Heart left ventricle (tissue), 13 donors: ENCODE measurements around the gene MORF4L2.

Experiments used
- POLR2A ChIP-seq, 2 donors: fragments of 450-650 bp; IDR thresholded peaks; one replicate each; pipeline ENCODE4 v1.6.1; 2017; ENCODE audit warnings: antibody characterized with exemption in 2 of 2, mild to moderate bottlenecking in 2 of 2, moderate library complexity in 2 of 2
- TF ChIP-seq, protein P1 (sequence below), 12 donors: fragments of 200-600 bp; sonication (generic) in 4 of 12; IDR thresholded peaks; one replicate each; pipeline versions ENCODE4 v1.5.0 to v1.8.0; 2018 to 2022; ENCODE audit warnings: antibody characterized with exemption in 12 of 12, mild to moderate bottlenecking in 5 of 12
- donor health status: ischemic (EF 13 %, LVEDD 7.1; RV severe dilation, severe dysfunction).
- donor health status: DM: no; HTN: yes; CAD: no.
- donor health status: DM: no; HTN: no; CAD: no.
- donor health status: ischemic (EF 25% LVEDD 6.9; RV normal size, moderate dysfunction).
- donor health status: ischemic (EF 25% LVEDD 5.7; RV mildly dilated, moderate dysfunction).
- donor health status: ischemic (EF 35%, LVEDD 5.7; RV mildly dilated, moderate dysfunction).
- donor health status: nonischemic (EF 11% LVEDD 7.7; RV severe dilation, severe dysfunction).
- donor health status: DM: yes; HTN: yes; CAD: no.
- donor health status: PGD.
- donor health status: ischemic (EF 29% LVEDD 5.4; RV normal size, mild dysfunction).
- donor health status: nonischemic (EF 23%, LVEDD 6.1; RV moderate dilation, normal function).

DNA sequence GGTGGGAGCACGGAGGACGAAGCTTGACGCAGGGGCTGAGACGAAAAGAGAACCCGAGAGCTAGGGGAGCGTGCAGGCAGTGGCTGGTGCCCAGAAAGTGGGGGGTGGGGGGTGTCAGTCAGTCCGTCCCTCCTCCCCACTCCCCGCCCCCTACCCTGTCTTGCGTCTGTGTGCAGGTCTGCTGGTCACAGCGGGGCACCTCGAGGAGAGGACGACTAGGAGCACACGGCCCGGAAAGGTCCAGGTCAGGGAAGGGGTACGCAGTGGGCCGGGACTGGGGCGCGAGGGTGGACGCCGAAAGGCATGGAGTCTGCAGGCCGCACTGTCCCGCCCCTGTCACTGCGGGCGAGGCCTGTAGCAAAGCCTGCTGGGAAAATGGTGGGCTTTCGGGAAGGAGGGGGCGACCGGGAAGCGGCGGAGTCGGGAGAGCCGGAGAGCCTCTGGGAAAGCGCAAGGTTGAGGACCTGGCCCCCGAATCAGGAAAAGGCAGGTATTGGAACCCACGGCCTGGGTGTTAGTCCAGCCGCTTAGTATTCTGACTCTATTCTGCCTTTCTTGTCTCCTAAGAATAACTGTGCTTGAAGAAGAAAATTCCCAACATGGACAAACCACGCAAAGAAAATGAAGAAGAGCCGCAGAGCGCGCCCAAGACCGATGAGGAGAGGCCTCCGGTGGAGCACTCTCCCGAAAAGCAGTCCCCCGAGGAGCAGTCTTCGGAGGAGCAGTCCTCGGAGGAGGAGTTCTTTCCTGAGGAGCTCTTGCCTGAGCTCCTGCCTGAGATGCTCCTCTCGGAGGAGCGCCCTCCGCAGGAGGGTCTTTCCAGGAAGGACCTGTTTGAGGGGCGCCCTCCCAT is 57.0 kb downstream of the MORF4L2 start:
- TF ChIP-seq, protein P1, sequence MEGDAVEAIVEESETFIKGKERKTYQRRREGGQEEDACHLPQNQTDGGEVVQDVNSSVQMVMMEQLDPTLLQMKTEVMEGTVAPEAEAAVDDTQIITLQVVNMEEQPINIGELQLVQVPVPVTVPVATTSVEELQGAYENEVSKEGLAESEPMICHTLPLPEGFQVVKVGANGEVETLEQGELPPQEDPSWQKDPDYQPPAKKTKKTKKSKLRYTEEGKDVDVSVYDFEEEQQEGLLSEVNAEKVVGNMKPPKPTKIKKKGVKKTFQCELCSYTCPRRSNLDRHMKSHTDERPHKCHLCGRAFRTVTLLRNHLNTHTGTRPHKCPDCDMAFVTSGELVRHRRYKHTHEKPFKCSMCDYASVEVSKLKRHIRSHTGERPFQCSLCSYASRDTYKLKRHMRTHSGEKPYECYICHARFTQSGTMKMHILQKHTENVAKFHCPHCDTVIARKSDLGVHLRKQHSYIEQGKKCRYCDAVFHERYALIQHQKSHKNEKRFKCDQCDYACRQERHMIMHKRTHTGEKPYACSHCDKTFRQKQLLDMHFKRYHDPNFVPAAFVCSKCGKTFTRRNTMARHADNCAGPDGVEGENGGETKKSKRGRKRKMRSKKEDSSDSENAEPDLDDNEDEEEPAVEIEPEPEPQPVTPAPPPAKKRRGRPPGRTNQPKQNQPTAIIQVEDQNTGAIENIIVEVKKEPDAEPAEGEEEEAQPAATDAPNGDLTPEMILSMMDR (IDR thresholded peaks at IDR 0.05), result peak in 10 of 12 donors; percentile 12 to 66 (median 46)
- no peak for TF ChIP-seq POLR2A (IDR thresholded peaks at IDR 0.05)
